ENCODE data around the gene SRRT. TPM values are rescaled to one million over a fixed set of nuclear protein-coding genes. Genes with fewer than 3 reads are reported as not detected.
"Not testable (repeated sequence)": the region's sequence is repeated elsewhere in the genome, so short reads cannot be mapped to it uniquely, and the experiment has no call there.

Gene SRRT
- total and polyA plus RNA-seq, 2 donors (not counting 1 experiment from before 2014, with no cell fraction given) = 32.0 to 33.7 TPM

DNA sequence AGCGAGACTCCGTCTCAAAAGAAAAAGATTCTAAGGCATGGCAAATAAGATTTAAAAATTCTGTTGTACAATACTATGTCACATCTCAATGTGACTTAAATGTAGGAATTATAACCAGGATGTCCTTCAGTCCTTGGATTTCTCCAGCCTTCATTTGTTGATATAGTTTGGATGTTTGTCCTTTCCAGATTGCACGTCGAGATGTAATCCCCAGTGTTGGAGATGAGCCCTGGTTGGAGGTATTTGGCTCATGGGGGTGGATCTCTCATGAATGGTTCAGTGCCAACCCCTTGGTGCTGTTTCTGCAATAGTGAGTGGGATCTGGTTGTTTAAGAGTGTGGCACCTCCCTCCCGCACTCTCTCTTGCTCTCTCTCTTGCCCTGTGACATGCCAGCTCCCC, 33.6 kb downstream of the SRRT start:
- DNase-seq (ENCODE audit: low read depth in 2 of 2) = no peak
- no peaks in the 10 kb centered on the region for H3K36me3 ChIP-seq (ENCODE audit: control insufficient read depth, insufficient read depth, low read length)
- H3K27me3 ChIP-seq (ENCODE audit: control insufficient read depth, insufficient read depth, low read length) = no peaks in the 10 kb centered on the region
- H3K27ac ChIP-seq (ENCODE audit: insufficient read depth, low read length) = no peak overlapping the region
- no peaks in the 10 kb centered on the region for H4K20me1 ChIP-seq (ENCODE audit: control insufficient read depth, extremely low read depth, insufficient read depth, low read length)
- H3K4me3 ChIP-seq (replicated peaks in 1 of 4; ENCODE audit: control extremely low read depth in 1 of 4, insufficient read depth in 1 of 4, low read depth in 3 of 4, low read length in 4 of 4) = no peak overlapping the region
- H3K4me1 ChIP-seq (ENCODE audit: control insufficient read depth, extremely low read depth, insufficient read depth, low read length) = no peaks in the 10 kb centered on the region
- no peak overlapping the region for H3K4me2 ChIP-seq (ENCODE audit: extremely low read depth, insufficient read depth, low read length)
- H3K9ac ChIP-seq (ENCODE audit: insufficient read depth, low read length) = no peak overlapping the region
- TF ChIP-seq CTCF (conservative IDR thresholded peaks at IDR 0.05 in 1 of 2, IDR thresholded peaks at IDR 0.05 in 1 of 2; ENCODE audit: low read depth in 1 of 2, low read length in 2 of 2) = no peak
- TF ChIP-seq EZH2 (IDR thresholded peaks at IDR 0.05; ENCODE audit: low read length, missing control alignments) = no peak
- no peaks in the 10 kb centered on the region for H3K79me2 ChIP-seq (ENCODE audit: control insufficient read depth, insufficient read depth, low read length)
- H3K9me3 ChIP-seq (ENCODE audit: control insufficient read depth, insufficient read depth, low read depth, low read length) = no peaks in the 10 kb centered on the region
- H2AFZ ChIP-seq (ENCODE audit: low read length) = no peak overlapping the region

DNA sequence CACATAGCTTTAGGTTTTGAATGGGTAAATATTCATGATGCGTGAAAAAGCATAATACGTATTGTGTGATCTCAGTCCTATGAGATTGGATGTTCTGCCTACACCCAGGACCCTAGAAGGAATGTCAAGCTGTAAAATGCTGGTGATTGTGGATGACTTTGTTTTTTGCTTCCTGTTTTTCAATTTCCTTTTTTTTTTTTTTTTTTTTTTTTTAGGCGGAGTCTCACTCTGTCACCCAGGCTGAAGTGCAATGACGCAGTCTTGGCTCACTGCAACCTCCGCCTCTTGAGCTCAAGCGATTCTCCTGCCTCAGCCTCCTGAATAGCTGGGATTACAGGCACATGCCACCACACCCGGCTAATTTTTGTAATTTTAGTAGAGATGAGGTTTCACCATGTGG, 35.5 kb downstream of the SRRT start:
- H3K4me1 ChIP-seq (ENCODE audit: control insufficient read depth, extremely low read depth, insufficient read depth, low read length); H2AFZ ChIP-seq (ENCODE audit: low read length); H3K4me3 ChIP-seq (replicated peaks in 1 of 4; ENCODE audit: control extremely low read depth in 1 of 4, insufficient read depth in 1 of 4, low read depth in 3 of 4, low read length in 4 of 4); H3K4me2 ChIP-seq (ENCODE audit: extremely low read depth, insufficient read depth, low read length); H3K9me3 ChIP-seq (ENCODE audit: control insufficient read depth, insufficient read depth, low read depth, low read length); H3K27ac ChIP-seq (ENCODE audit: insufficient read depth, low read length); DNase-seq (ENCODE audit: low read depth in 2 of 2); H4K20me1 ChIP-seq (ENCODE audit: control insufficient read depth, extremely low read depth, insufficient read depth, low read length); H3K27me3 ChIP-seq (ENCODE audit: control insufficient read depth, insufficient read depth, low read length); H3K36me3 ChIP-seq (ENCODE audit: control insufficient read depth, insufficient read depth, low read length); H3K79me2 ChIP-seq (ENCODE audit: control insufficient read depth, insufficient read depth, low read length); H3K9ac ChIP-seq (ENCODE audit: insufficient read depth, low read length): not testable (repeated sequence)

GRCh38 chr7:100911484-100911883, 36.6 kb downstream of the SRRT start:
- Histone ChIP-seq H4K20me1 (ENCODE audit: control insufficient read depth, extremely low read depth, insufficient read depth, low read length) (no peaks in the 10 kb centered on the region), H3K36me3 (ENCODE audit: control insufficient read depth, insufficient read depth, low read length) (no peaks in the 10 kb centered on the region), H3K27me3 (ENCODE audit: control insufficient read depth, insufficient read depth, low read length) (no peaks in the 10 kb centered on the region), H3K4me2 (ENCODE audit: extremely low read depth, insufficient read depth, low read length) (no peak overlapping the region), H3K4me1 (ENCODE audit: control insufficient read depth, extremely low read depth, insufficient read depth, low read length) (no peaks in the 10 kb centered on the region), H3K27ac (ENCODE audit: insufficient read depth, low read length) (no peak overlapping the region), H3K9me3 (ENCODE audit: control insufficient read depth, insufficient read depth, low read depth, low read length) (no peaks in the 10 kb centered on the region), H3K4me3 (replicated peaks in 1 of 4; ENCODE audit: control extremely low read depth in 1 of 4, insufficient read depth in 1 of 4, low read depth in 3 of 4, low read length in 4 of 4) (no peak overlapping the region), H3K79me2 (ENCODE audit: control insufficient read depth, insufficient read depth, low read length) (no peaks in the 10 kb centered on the region), H2AFZ (ENCODE audit: low read length) (no peak overlapping the region), H3K9ac (ENCODE audit: insufficient read depth, low read length) (no peak overlapping the region)
- no peak for TF ChIP-seq CTCF (conservative IDR thresholded peaks at IDR 0.05 in 1 of 2, IDR thresholded peaks at IDR 0.05 in 1 of 2; ENCODE audit: low read depth in 1 of 2, low read length in 2 of 2)
- no peak for TF ChIP-seq EZH2 (IDR thresholded peaks at IDR 0.05; ENCODE audit: low read length, missing control alignments)
- DNase-seq (ENCODE audit: low read depth in 2 of 2) = no peak

Data from fibroblast of lung (primary cell).